Liver (tissue), 9 donors: ENCODE results near the gene HOXC11. TPM values are rescaled to one million over a fixed set of nuclear protein-coding genes. Genes with fewer than 3 reads are reported as not detected.

Source experiments
- DNase-seq: peaks from one replicate; pipeline ENCODE4 v3.0.0-alpha.2; 2017; ENCODE audit warnings: low spot score
- H3K27ac ChIP-seq, 2 donors: one replicate each; pipeline ENCODE4 v1.7.0; 2013; ENCODE audit warnings: inconsistent platforms in 2 of 2, low read length in 2 of 2, control low read depth in 1 of 2, low read depth in 1 of 2, mild to moderate bottlenecking in 1 of 2
- H3K27me3 ChIP-seq, 4 donors: one replicate each; pipeline versions ENCODE4 v1.6.1 to v1.7.0; 2013; ENCODE audit warnings: low read length in 3 of 4, inconsistent platforms in 1 of 4, mild to moderate bottlenecking in 1 of 4, moderate library complexity in 1 of 4; ENCODE audit not compliant: control insufficient read depth in 4 of 4, insufficient read depth in 4 of 4
- H3K36me3 ChIP-seq, 4 donors: one replicate each; pipeline versions ENCODE4 v1.6.1 to v1.7.0; 2013; ENCODE audit warnings: low read length in 3 of 4, mild to moderate bottlenecking in 3 of 4, low read depth in 1 of 4, moderate library complexity in 1 of 4; ENCODE audit not compliant: control insufficient read depth in 4 of 4, insufficient read depth in 3 of 4
- H3K4me1 ChIP-seq, 4 donors: one replicate each; pipeline versions ENCODE4 v1.6.1 to v1.7.0; 2013; ENCODE audit warnings: low read length in 3 of 4, mild to moderate bottlenecking in 3 of 4, moderate library complexity in 1 of 4; ENCODE audit not compliant: control insufficient read depth in 4 of 4, insufficient read depth in 4 of 4
- H3K4me3 ChIP-seq, 3 donors: one replicate each; pipeline versions ENCODE4 v1.6.1 to v1.7.0; 2013; ENCODE audit warnings: low read length in 3 of 3, control low read depth in 1 of 3, low read depth in 1 of 3, mild to moderate bottlenecking in 1 of 3
- H3K9ac ChIP-seq, 2 donors: one replicate each; pipeline ENCODE4 v1.7.0; 2013; ENCODE audit warnings: low read length in 2 of 2, mild to moderate bottlenecking in 2 of 2, moderate library complexity in 2 of 2, control low read depth in 1 of 2, low read depth in 1 of 2
- H3K9me3 ChIP-seq, 4 donors: one replicate each; pipeline versions ENCODE4 v1.6.1 to v1.7.0; 2013; ENCODE audit warnings: low read length in 3 of 4; ENCODE audit not compliant: control insufficient read depth in 4 of 4
- EGR1 ChIP-seq, 2 donors: IDR thresholded peaks; 2 replicates each; pipeline ENCODE4 v1.6.1; 2016 to 2018; ENCODE audit warnings: antibody characterized with exemption in 2 of 2, low read depth in 2 of 2
- FOXA1 ChIP-seq: IDR thresholded peaks from 2 replicates; pipeline ENCODE4 v1.6.1; 2016; ENCODE audit warnings: antibody characterized with exemption
- FOXA2 ChIP-seq: IDR thresholded peaks from 2 replicates; pipeline ENCODE4 v1.6.1; 2016; ENCODE audit warnings: antibody characterized with exemption
- GABPA ChIP-seq, 2 donors: IDR thresholded peaks in 1 of 2; conservative IDR thresholded peaks in 1 of 2; 2 replicates each; pipeline ENCODE4 v1.6.1; 2016; ENCODE audit warnings: antibody characterized with exemption in 2 of 2, mild to moderate bottlenecking in 1 of 2, moderate library complexity in 1 of 2
- HNF4A ChIP-seq, 2 donors: conservative IDR thresholded peaks; 2 replicates each; pipeline ENCODE4 v1.6.1; 2016; ENCODE audit warnings: antibody characterized with exemption in 2 of 2, mild to moderate bottlenecking in 2 of 2
- HNF4G ChIP-seq: IDR thresholded peaks from 2 replicates; pipeline ENCODE4 v1.6.1; 2016; ENCODE audit warnings: antibody characterized with exemption
- JUND ChIP-seq, 2 donors: IDR thresholded peaks; 2 replicates each; pipeline ENCODE4 v1.6.1; 2016; ENCODE audit warnings: antibody characterized with exemption in 2 of 2
- NR2F2 ChIP-seq: IDR thresholded peaks from 2 replicates; pipeline ENCODE4 v1.6.1; 2016; ENCODE audit warnings: antibody characterized with exemption
- RAD21 ChIP-seq, 2 donors: IDR thresholded peaks; 2 replicates each; pipeline ENCODE4 v1.6.1; 2016; ENCODE audit warnings: antibody characterized with exemption in 2 of 2, mild to moderate bottlenecking in 2 of 2
- RXRA ChIP-seq, 2 donors: IDR thresholded peaks; 2 replicates each; pipeline ENCODE4 v1.6.1; 2017 to 2018; ENCODE audit warnings: antibody characterized with exemption in 2 of 2, mild to moderate bottlenecking in 1 of 2
- SP1 ChIP-seq: IDR thresholded peaks from 2 replicates; pipeline ENCODE4 v1.6.1; 2018; ENCODE audit warnings: antibody characterized with exemption, mild to moderate bottlenecking
- TAF1 ChIP-seq: conservative IDR thresholded peaks from 2 replicates; pipeline ENCODE4 v1.6.1; 2016; ENCODE audit warnings: antibody characterized with exemption, mild to moderate bottlenecking
- YY1 ChIP-seq: IDR thresholded peaks from 2 replicates; pipeline ENCODE4 v1.6.1; 2016; ENCODE audit warnings: antibody characterized with exemption, mild to moderate bottlenecking
- WGBS: extraction: QIAGEN DNeasy Blood & Tissue Kit; methylation state at CpG from one replicate; pipeline ENCODE4 v1.1.7; 2013; 5-methylcytosine and 5-hydroxymethylcytosine counted together
- polyA plus RNA-seq, 2 donors: library from polyadenylated mRNA; stranded (reverse) in 1 of 2; unstranded in 1 of 2; fragments of 200-250 nt in 1 of 2; fragments of >200 nt in 1 of 2; fragmentation: Nextera tagmentation in 1 of 2; extraction: Ambion mirVana in 1 of 2; gene quantifications; one replicate each; pipeline versions ENCODE4 v1.2.1 to v1.2.3, GENCODE V29; 2013 to 2015
- total RNA-seq, 2 donors: library from RNA; depleted of rRNA; stranded (reverse); fragments of >200 nt; gene quantifications; one replicate each; pipeline ENCODE4 v1.2.3, GENCODE V29; 2014
- TF ChIP-seq, protein P1 (sequence below): IDR thresholded peaks from 2 replicates; pipeline ENCODE4 v1.6.1; 2016; ENCODE audit warnings: antibody characterized with exemption
- TF ChIP-seq, protein P2 (sequence below): IDR thresholded peaks from 2 replicates; pipeline ENCODE4 v1.6.1; 2016; ENCODE audit warnings: antibody characterized with exemption
- TF ChIP-seq, protein P3 (sequence below): IDR thresholded peaks from 2 replicates; pipeline ENCODE4 v1.6.1; 2016; ENCODE audit warnings: antibody characterized with exemption
- TF ChIP-seq, protein P4 (sequence below): IDR thresholded peaks from 2 replicates; pipeline ENCODE4 v1.6.1; 2016; ENCODE audit warnings: antibody characterized with exemption, mild to moderate bottlenecking
- TF ChIP-seq, protein P5 (sequence below): fragments of 150-350 bp; IDR thresholded peaks from 2 replicates; pipeline ENCODE4 v1.5.1; 2017; ENCODE audit warnings: improper control_type of control experiment, low read depth, low read length; ENCODE audit not compliant: missing input control
- donor health status: healthy.
- donor health status: healthy.
- donor health status: healthy.
- donor health status: healthy.
- donor health status: healthy.

HOXC11 gene
- total and polyA plus RNA-seq, 4 donors: not detected

DNA sequence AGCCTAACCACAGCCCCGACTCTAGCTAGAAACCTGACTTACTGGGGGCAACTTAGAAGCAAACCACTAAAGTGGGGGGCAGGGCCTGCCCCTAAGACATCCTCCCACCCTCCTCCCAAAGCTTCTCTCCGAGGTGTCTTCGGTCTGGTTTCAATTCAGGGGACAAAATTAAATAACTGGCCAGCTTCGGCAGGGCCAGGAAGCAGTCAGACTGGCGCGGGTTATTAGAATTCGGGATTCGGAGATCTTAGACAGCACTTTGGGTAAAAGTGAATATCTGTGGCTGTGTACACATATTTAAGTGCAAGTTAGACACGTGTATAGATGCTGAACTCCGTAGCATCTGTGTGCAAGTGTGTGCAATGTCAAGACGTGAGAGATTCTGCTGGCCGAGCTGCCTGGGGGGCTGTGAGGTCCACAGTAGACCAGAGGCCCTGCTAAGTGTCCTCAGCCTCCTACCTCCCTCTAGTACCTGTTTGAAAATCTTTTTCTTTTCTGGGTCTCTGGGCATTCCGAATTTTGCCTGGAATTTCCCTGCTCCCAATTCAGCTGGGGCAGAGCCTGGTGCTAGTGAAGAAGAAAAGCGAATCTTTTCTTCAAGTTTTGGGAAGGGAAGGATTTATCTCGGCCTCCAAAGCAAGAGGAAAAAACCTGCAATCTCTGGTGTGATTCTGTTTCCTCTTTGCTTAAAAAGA lies 8.0 kb downstream of the HOXC11 start:
- no peaks in the 10 kb centered on the region for H3K36me3 ChIP-seq
- no peak for TF ChIP-seq FOXA2
- TF ChIP-seq, protein P1, sequence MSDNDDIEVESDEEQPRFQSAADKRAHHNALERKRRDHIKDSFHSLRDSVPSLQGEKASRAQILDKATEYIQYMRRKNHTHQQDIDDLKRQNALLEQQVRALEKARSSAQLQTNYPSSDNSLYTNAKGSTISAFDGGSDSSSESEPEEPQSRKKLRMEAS: no peak
- TF ChIP-seq, protein P2, sequence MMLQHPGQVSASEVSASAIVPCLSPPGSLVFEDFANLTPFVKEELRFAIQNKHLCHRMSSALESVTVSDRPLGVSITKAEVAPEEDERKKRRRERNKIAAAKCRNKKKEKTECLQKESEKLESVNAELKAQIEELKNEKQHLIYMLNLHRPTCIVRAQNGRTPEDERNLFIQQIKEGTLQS: no peak
- TF ChIP-seq, protein P3, sequence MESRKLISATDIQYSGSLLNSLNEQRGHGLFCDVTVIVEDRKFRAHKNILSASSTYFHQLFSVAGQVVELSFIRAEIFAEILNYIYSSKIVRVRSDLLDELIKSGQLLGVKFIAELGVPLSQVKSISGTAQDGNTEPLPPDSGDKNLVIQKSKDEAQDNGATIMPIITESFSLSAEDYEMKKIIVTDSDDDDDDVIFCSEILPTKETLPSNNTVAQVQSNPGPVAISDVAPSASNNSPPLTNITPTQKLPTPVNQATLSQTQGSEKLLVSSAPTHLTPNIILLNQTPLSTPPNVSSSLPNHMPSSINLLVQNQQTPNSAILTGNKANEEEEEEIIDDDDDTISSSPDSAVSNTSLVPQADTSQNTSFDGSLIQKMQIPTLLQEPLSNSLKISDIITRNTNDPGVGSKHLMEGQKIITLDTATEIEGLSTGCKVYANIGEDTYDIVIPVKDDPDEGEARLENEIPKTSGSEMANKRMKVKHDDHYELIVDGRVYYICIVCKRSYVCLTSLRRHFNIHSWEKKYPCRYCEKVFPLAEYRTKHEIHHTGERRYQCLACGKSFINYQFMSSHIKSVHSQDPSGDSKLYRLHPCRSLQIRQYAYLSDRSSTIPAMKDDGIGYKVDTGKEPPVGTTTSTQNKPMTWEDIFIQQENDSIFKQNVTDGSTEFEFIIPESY: no peak
- peaks cover 16 to 39% (median 27%) of the 10 kb centered on the region in 4 donors for H3K27me3 ChIP-seq
- H3K9me3 ChIP-seq: peaks cover 0 to 7% (median 2%) of the 10 kb centered on the region in 4 donors
- H3K9ac ChIP-seq: no peak overlapping the region
- no peak overlapping the region for H3K27ac ChIP-seq
- peaks cover 1 to 9% (median 5%) of the 10 kb centered on the region in 4 donors for H3K4me1 ChIP-seq
- no peak overlapping the region for H3K4me3 ChIP-seq
- 22% methylated on average over 15 of the region's 15 CpGs for WGBS
- no peak for DNase-seq

DNA sequence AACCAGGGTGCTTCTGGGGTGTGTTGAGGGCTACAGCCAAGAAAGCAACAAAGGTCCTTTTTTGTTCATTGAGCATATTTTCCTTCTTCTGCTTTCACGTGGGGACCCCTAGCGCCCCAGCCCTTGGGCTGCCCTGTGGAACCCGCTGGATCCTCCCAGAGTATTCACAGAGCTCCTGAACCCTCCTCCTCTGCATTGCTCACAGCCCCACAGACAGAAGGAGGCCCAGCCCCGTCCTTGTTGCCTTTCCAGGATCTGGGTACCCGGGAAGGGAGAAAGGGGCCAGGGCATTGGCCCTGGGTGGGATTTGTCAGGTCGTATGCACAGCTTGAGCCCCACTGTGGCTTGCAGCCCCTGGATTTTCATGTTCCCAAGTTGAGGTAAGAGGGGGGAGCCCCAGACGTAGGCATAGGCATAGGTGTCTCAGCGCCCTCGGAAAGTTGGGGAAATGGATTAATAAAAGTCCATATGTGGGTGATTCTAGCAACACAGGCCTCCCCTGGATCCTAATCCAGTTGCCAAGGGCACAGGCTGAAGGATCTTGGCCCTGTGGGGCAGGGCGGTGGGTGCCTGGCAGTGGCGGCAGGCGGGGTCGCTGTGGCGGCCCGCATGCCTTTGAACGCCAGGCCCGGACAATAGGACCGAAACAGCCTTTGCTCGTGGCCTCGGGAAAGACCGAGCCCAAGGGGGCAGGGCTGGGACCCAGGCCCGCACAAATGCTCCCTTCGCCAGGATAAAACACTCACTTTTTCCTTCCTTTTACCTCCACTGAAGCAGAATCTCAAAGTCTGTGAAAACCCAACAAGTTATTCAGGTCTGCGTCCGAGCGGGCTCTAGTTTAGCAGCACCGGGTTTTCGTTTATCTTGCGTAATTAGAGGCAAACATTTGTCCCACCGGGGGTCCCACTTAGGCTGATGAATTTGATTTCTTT lies 9.0 kb downstream of the HOXC11 start:
- peaks cover 0 to 7% (median 2%) of the 10 kb centered on the region in 4 donors for H3K9me3 ChIP-seq
- 10% methylated on average over 30 of the region's 30 CpGs for WGBS
- TF ChIP-seq FOXA1: no peak
- TF ChIP-seq RAD21 (IDR thresholded peaks at IDR 0.05): no peak
- TF ChIP-seq FOXA2: no peak
- TF ChIP-seq TAF1: no peak
- no peak for TF ChIP-seq HNF4G
- TF ChIP-seq JUND (IDR thresholded peaks at IDR 0.05): no peak
- TF ChIP-seq, protein P2: no peak
- no peak for TF ChIP-seq NR2F2
- TF ChIP-seq, protein P1: no peak
- TF ChIP-seq, protein P4, sequence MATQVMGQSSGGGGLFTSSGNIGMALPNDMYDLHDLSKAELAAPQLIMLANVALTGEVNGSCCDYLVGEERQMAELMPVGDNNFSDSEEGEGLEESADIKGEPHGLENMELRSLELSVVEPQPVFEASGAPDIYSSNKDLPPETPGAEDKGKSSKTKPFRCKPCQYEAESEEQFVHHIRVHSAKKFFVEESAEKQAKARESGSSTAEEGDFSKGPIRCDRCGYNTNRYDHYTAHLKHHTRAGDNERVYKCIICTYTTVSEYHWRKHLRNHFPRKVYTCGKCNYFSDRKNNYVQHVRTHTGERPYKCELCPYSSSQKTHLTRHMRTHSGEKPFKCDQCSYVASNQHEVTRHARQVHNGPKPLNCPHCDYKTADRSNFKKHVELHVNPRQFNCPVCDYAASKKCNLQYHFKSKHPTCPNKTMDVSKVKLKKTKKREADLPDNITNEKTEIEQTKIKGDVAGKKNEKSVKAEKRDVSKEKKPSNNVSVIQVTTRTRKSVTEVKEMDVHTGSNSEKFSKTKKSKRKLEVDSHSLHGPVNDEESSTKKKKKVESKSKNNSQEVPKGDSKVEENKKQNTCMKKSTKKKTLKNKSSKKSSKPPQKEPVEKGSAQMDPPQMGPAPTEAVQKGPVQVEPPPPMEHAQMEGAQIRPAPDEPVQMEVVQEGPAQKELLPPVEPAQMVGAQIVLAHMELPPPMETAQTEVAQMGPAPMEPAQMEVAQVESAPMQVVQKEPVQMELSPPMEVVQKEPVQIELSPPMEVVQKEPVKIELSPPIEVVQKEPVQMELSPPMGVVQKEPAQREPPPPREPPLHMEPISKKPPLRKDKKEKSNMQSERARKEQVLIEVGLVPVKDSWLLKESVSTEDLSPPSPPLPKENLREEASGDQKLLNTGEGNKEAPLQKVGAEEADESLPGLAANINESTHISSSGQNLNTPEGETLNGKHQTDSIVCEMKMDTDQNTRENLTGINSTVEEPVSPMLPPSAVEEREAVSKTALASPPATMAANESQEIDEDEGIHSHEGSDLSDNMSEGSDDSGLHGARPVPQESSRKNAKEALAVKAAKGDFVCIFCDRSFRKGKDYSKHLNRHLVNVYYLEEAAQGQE: no peak
- TF ChIP-seq EGR1 (IDR thresholded peaks at IDR 0.05; ENCODE audit: low read depth in 2 of 2): no peak
- no peak for TF ChIP-seq SP1
- TF ChIP-seq, protein P5, sequence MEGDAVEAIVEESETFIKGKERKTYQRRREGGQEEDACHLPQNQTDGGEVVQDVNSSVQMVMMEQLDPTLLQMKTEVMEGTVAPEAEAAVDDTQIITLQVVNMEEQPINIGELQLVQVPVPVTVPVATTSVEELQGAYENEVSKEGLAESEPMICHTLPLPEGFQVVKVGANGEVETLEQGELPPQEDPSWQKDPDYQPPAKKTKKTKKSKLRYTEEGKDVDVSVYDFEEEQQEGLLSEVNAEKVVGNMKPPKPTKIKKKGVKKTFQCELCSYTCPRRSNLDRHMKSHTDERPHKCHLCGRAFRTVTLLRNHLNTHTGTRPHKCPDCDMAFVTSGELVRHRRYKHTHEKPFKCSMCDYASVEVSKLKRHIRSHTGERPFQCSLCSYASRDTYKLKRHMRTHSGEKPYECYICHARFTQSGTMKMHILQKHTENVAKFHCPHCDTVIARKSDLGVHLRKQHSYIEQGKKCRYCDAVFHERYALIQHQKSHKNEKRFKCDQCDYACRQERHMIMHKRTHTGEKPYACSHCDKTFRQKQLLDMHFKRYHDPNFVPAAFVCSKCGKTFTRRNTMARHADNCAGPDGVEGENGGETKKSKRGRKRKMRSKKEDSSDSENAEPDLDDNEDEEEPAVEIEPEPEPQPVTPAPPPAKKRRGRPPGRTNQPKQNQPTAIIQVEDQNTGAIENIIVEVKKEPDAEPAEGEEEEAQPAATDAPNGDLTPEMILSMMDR: no peak
- TF ChIP-seq GABPA (IDR thresholded peaks at IDR 0.05 in 1 of 2, conservative IDR thresholded peaks at IDR 0.05 in 1 of 2): no peak
- TF ChIP-seq, protein P3: no peak
- no peak for TF ChIP-seq HNF4A (conservative IDR thresholded peaks at IDR 0.05)
- no peak for TF ChIP-seq YY1
- no peak for TF ChIP-seq RXRA (IDR thresholded peaks at IDR 0.05)
- H3K4me3 ChIP-seq: no peak overlapping the region
- no peaks in the 10 kb centered on the region for H3K36me3 ChIP-seq
- H3K27me3 ChIP-seq: peaks cover 18 to 32% (median 28%) of the 10 kb centered on the region in 4 donors
- no peak overlapping the region for H3K9ac ChIP-seq
- H3K4me1 ChIP-seq: peaks cover 3 to 13% (median 8%) of the 10 kb centered on the region in 4 donors
- H3K27ac ChIP-seq: no peak overlapping the region
- DNase-seq: no peak
